ENCODE results near the gene ZBTB7C.

ZBTB7C gene

DNA sequence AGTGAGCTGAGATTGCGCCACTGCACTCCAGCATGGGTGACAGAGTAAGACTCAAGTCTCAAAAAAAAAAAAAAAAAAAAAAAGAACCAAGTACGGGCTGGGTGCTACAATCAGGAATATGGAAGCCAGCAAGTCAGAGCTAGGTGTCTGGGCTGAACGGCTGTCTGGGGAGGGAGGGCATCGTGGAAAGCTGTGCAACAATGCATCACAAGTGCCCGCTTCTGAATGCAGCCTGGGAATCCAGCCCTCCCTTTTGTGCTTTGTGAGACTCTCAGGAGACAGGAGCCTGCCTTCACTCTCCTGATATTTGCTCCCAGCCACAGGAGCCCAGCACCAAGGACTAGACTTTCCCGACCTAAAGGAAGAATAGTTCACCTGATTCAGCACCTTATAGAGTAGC, 353.8 kb downstream of the ZBTB7C start:
- peaks cover 5% of the 10 kb centered on the region; the same call in 1 of the 2 replicates for H3K4me1 ChIP-seq (ENCODE audit: control insufficient read depth, insufficient read depth, low read length)
- no peak overlapping the region for H3K27ac ChIP-seq (ENCODE audit: low read length)
- H3K9me3 ChIP-seq (ENCODE audit: control insufficient read depth, insufficient read depth, low read length) = no peaks in the 10 kb centered on the region
- H3K36me3 ChIP-seq (ENCODE audit: control insufficient read depth, insufficient read depth, low read length) = no peaks in the 10 kb centered on the region
- H3K27me3 ChIP-seq (ENCODE audit: control insufficient read depth, insufficient read depth, low read length) = no peaks in the 10 kb centered on the region
- DNase-seq (ENCODE audit: low read depth, low spot score) = no peak
- WGBS (ENCODE audit: insufficient coverage, insufficient read length) = no CpG with 5 or more reads among the region's 6 CpGs
- no peak overlapping the region for H3K4me3 ChIP-seq (ENCODE audit: low read length)

DNA sequence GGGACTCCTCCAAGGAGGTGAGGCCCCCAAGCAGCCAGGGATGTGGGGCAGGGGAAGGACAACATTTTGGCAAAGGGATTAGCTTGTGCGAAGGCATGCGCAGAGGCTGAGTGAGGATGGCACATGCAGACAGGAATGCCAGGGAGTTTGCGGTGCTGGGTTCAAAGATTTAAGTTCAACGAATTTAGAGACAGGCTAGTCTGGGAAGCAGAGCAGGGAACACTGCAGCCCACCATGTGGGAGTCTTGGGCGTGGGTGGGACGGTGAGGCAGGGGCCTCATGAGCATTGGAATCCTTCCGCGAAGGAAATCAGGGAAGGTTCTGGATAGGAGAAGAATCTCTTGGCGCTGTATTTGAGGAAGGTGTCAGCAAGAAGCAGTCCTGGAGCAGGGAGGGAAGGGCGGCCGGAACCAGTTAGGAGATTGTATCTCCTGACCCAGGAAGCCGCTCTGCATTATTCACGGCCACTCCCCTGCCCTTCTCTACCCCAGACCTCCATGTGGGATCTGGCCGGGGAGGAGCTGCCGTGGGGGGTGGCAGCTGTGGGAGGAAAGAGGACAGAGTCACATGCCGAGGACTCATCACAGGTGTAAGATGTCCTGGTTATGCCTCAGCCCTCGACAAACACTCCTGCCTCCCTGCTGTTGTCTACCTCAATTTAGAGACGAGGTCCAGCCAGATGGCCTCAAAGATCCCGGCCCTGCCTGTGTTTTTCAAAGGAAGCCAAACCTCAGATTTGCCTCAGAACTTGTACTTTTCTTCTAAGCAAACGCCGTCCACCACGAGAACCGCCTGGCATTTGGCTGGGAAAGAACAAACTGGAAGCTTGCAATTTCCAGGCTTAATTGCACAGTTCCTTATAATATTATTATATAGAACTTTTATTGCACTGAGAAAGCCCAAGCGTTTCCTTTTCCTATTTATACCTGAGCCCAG, 355.0 kb downstream of the ZBTB7C start:
- no peaks in the 10 kb centered on the region for H3K36me3 ChIP-seq (ENCODE audit: control insufficient read depth, insufficient read depth, low read length)
- no peak overlapping the region for H3K4me3 ChIP-seq (ENCODE audit: low read length)
- no peaks in the 10 kb centered on the region; the same call in 1 of the 2 replicates for H3K4me1 ChIP-seq (ENCODE audit: control insufficient read depth, insufficient read depth, low read length)
- H3K27me3 ChIP-seq (ENCODE audit: control insufficient read depth, insufficient read depth, low read length) = no peaks in the 10 kb centered on the region
- WGBS (ENCODE audit: insufficient coverage, insufficient read length) = no CpG with 5 or more reads among the region's 24 CpGs
- no peak overlapping the region for H3K27ac ChIP-seq (ENCODE audit: low read length)
- no peaks in the 10 kb centered on the region for H3K9me3 ChIP-seq (ENCODE audit: control insufficient read depth, insufficient read depth, low read length)
- DNase-seq (ENCODE audit: low read depth, low spot score) = no peak

DNA sequence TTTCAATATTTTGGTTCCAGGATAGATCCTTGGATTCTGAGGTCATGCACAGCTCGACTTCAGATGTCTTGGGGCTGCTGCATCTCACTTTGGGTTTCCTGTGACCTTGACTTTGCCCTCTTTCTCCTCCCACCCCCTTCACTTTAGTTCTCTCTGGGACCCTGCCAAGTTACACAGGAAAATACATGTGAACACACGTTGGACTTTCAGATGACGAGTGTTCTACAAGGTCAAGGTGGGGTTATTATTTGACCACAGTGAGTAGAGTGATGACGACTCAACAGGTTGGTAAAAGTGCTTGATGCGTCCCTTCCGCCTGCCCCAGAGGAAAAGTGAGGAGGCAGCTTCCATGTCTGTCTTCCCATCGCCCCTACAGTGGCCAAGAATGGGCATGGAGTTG, 356.3 kb downstream of the ZBTB7C start:
- Histone ChIP-seq H3K27me3 (ENCODE audit: control insufficient read depth, insufficient read depth, low read length) (no peaks in the 10 kb centered on the region), H3K4me3 (ENCODE audit: low read length) (no peak overlapping the region), H3K4me1 (ENCODE audit: control insufficient read depth, insufficient read depth, low read length) (no peaks in the 10 kb centered on the region), H3K27ac (ENCODE audit: low read length) (no peak overlapping the region), H3K36me3 (ENCODE audit: control insufficient read depth, insufficient read depth, low read length) (no peaks in the 10 kb centered on the region), H3K9me3 (ENCODE audit: control insufficient read depth, insufficient read depth, low read length) (no peaks in the 10 kb centered on the region)
- WGBS (ENCODE audit: insufficient coverage, insufficient read length) = no CpG with 5 or more reads among the region's 7 CpGs
- DNase-seq (ENCODE audit: low read depth, low spot score) = no peak

DNA sequence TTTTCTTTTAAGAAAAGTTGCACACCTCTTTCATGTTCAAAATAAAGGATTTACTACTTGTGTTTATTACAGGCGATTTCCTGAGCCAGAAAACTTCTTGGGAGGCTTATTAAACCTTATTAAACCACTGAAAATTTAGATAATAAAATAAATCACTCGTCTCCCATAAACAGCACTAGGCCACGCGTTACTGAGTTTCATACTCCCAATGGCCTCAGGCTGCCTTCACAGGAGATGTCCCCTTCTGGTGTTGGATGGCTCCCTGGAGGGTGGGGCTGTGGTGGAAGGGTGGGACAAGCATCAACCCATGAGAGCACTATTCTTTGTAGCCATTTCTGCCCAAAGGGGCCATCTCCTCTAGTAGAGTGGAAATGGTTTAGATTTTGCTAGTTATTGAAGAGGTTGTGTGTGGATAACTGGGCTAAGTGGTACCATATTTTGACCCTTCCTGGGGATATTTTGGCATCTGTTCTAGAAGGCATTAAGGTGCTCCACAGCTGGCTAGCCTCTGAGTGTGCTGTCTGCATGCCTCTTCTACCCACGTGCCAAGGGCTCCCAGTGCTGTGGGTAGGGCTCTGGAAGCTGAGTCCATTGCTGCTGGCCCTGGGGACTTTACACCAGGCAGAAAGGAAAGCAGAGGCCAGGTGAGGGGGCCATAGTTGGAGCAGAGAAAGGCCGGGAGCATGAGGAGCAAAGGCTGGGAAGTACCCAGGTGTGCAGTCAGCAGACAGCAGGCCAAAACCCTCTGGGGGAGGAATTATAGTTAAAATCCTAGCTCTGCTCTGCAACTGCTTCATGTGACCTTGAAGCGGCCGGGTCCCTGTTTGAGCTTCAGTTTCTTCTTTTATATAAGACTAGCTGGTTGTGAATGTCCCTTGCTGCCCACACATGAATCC, 357.0 kb downstream of the ZBTB7C start:
- Histone ChIP-seq H3K4me1 (ENCODE audit: control insufficient read depth, insufficient read depth, low read length) (no peaks in the 10 kb centered on the region), H3K4me3 (ENCODE audit: low read length) (no peak overlapping the region), H3K27ac (ENCODE audit: low read length) (no peak overlapping the region), H3K9me3 (ENCODE audit: control insufficient read depth, insufficient read depth, low read length) (no peaks in the 10 kb centered on the region), H3K36me3 (ENCODE audit: control insufficient read depth, insufficient read depth, low read length) (no peaks in the 10 kb centered on the region), H3K27me3 (ENCODE audit: control insufficient read depth, insufficient read depth, low read length) (no peaks in the 10 kb centered on the region)
- no peak for DNase-seq (ENCODE audit: low read depth, low spot score)
- no CpG with 5 or more reads among the region's 8 CpGs for WGBS (ENCODE audit: insufficient coverage, insufficient read length)

DNA sequence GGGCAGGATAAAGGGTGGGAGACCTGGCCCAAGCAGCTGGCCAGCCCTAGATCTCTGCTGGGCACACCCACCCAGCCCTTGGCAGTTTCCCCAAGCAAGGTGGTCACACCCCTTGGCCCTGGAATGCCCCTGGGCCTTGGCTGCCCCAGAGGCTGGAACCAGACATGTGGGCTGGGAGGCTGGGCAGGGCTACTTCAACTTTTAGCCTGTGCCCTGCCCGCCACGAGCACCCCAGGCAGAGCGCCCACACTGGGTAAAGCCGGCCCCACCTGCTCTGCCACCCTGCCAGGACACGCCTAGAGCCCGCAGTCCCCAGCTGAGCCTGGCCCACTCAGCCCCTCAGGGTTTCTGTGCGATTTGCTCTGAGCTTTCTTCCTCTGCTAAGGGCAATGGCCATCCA, 359.0 kb downstream of the ZBTB7C start:
- DNase-seq (ENCODE audit: low read depth, low spot score) = no peak
- H3K9me3 ChIP-seq (ENCODE audit: control insufficient read depth, insufficient read depth, low read length) = no peaks in the 10 kb centered on the region
- H3K36me3 ChIP-seq (ENCODE audit: control insufficient read depth, insufficient read depth, low read length) = no peaks in the 10 kb centered on the region
- no peaks in the 10 kb centered on the region for H3K27me3 ChIP-seq (ENCODE audit: control insufficient read depth, insufficient read depth, low read length)
- no CpG with 5 or more reads among the region's 7 CpGs for WGBS (ENCODE audit: insufficient coverage, insufficient read length)
- no peaks in the 10 kb centered on the region for H3K4me1 ChIP-seq (ENCODE audit: control insufficient read depth, insufficient read depth, low read length)
- no peak overlapping the region for H3K27ac ChIP-seq (ENCODE audit: low read length)
- no peak overlapping the region for H3K4me3 ChIP-seq (ENCODE audit: low read length)

DNA sequence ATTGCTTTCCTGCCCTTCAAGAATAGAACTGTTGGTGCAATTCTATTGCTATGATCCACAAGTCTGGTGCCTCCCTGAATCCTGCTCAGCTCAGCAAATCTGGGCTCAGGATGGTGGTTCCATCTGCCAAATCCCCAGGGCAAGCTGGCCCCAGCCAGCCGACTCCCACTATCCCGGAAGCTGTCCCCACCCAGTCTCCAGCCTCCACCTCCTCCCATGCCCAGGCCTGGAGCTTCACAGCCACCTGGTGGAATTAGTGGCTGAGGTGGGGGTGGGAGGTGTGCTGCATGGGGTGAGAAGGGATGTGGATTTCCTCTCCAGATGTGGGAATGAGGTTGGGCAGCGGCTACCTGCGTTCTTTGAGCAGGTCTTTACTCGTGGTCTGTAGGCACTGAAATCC, 359.4 kb downstream of the ZBTB7C start:
- H3K9me3 ChIP-seq (ENCODE audit: control insufficient read depth, insufficient read depth, low read length) = no peaks in the 10 kb centered on the region
- no CpG with 5 or more reads among the region's 5 CpGs for WGBS (ENCODE audit: insufficient coverage, insufficient read length)
- H3K4me3 ChIP-seq (ENCODE audit: low read length) = no peak overlapping the region
- no peak for DNase-seq (ENCODE audit: low read depth, low spot score)
- H3K4me1 ChIP-seq (ENCODE audit: control insufficient read depth, insufficient read depth, low read length) = no peaks in the 10 kb centered on the region
- no peaks in the 10 kb centered on the region for H3K27me3 ChIP-seq (ENCODE audit: control insufficient read depth, insufficient read depth, low read length)
- no peaks in the 10 kb centered on the region for H3K36me3 ChIP-seq (ENCODE audit: control insufficient read depth, insufficient read depth, low read length)
- H3K27ac ChIP-seq (ENCODE audit: low read length) = no peak overlapping the region

DNA sequence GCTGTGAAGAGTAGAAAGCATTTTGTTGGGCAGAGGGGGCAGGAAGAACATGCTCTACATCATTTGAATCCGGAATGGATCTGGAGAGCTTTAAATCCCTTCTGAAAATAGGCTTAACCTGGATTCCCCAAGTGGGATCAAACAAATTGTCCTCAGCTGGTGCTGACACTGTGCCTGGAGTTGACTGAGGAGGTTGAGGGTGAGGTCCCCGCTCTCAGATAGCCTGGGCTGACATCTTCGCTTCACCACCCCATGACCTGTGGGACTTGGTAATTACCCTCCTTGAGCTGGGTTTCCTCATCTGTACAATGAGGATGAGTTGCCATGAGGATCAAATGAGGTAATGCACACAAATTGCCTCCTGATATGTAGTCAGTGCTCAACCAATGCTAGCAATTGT, 360.9 kb downstream of the ZBTB7C start:
- no peaks in the 10 kb centered on the region for H3K36me3 ChIP-seq (ENCODE audit: control insufficient read depth, insufficient read depth, low read length)
- WGBS (ENCODE audit: insufficient coverage, insufficient read length) = no CpG with 5 or more reads among the region's 3 CpGs
- DNase-seq (ENCODE audit: low read depth, low spot score) = no peak
- no peaks in the 10 kb centered on the region for H3K4me1 ChIP-seq (ENCODE audit: control insufficient read depth, insufficient read depth, low read length)
- H3K27ac ChIP-seq (ENCODE audit: low read length) = no peak overlapping the region
- no peak overlapping the region for H3K4me3 ChIP-seq (ENCODE audit: low read length)
- H3K27me3 ChIP-seq (ENCODE audit: control insufficient read depth, insufficient read depth, low read length) = no peaks in the 10 kb centered on the region
- no peaks in the 10 kb centered on the region for H3K9me3 ChIP-seq (ENCODE audit: control insufficient read depth, insufficient read depth, low read length)

DNA sequence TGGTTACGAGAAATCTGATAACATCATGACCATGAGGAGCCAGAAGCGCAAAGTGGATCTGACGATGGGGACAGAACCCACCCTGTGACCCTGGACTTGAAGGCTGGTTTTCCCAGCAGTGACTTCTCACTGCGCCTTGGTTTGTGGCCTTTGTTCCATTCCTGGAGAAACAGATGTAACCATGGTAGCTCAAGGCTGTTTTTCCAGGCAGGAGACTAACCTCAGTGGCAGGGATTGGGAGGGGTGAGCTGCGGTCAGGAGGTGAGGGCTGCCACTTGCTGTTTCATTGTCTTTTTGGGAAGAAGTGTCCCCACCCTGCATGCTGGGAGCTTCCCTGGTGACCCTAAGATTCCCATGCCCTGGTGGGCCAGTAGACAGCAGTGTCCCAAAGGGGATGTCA, 362.3 kb downstream of the ZBTB7C start:
- H3K36me3 ChIP-seq (ENCODE audit: control insufficient read depth, insufficient read depth, low read length) = no peaks in the 10 kb centered on the region
- no peak overlapping the region for H3K4me3 ChIP-seq (ENCODE audit: low read length)
- H3K4me1 ChIP-seq (ENCODE audit: control insufficient read depth, insufficient read depth, low read length) = no peaks in the 10 kb centered on the region
- no peak overlapping the region for H3K27ac ChIP-seq (ENCODE audit: low read length)
- DNase-seq (ENCODE audit: low read depth, low spot score) = no peak
- no peaks in the 10 kb centered on the region for H3K27me3 ChIP-seq (ENCODE audit: control insufficient read depth, insufficient read depth, low read length)
- no peaks in the 10 kb centered on the region for H3K9me3 ChIP-seq (ENCODE audit: control insufficient read depth, insufficient read depth, low read length)
- no CpG with 5 or more reads among the region's 5 CpGs for WGBS (ENCODE audit: insufficient coverage, insufficient read length)

DNA sequence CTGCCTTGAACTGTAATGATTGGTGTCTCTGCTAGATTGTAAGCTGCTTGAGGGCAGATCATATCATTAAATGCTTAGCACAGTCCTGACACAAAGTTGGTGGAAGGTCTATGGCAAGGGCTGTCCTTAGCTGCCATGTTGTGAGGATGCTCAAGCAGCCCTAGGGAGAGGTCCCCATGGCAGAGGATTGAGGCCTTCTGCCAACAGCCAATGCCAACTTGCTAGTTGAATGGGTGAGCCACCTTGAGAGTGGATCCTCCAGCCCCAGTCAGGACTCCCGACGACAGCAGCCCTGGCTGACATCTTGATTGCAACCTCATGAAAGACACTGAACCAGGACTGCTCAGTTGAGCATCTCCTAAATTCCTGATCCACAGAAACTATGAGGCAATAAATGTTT, 363.4 kb downstream of the ZBTB7C start:
- Histone ChIP-seq H3K9me3 (ENCODE audit: control insufficient read depth, insufficient read depth, low read length) (no peaks in the 10 kb centered on the region), H3K4me3 (ENCODE audit: low read length) (no peak overlapping the region), H3K27me3 (ENCODE audit: control insufficient read depth, insufficient read depth, low read length) (no peaks in the 10 kb centered on the region), H3K4me1 (ENCODE audit: control insufficient read depth, insufficient read depth, low read length) (no peaks in the 10 kb centered on the region), H3K36me3 (ENCODE audit: control insufficient read depth, insufficient read depth, low read length) (no peaks in the 10 kb centered on the region), H3K27ac (ENCODE audit: low read length) (no peak overlapping the region)
- no peak for DNase-seq (ENCODE audit: low read depth, low spot score)
- no CpG with 5 or more reads among the region's 2 CpGs for WGBS (ENCODE audit: insufficient coverage, insufficient read length)

DNA sequence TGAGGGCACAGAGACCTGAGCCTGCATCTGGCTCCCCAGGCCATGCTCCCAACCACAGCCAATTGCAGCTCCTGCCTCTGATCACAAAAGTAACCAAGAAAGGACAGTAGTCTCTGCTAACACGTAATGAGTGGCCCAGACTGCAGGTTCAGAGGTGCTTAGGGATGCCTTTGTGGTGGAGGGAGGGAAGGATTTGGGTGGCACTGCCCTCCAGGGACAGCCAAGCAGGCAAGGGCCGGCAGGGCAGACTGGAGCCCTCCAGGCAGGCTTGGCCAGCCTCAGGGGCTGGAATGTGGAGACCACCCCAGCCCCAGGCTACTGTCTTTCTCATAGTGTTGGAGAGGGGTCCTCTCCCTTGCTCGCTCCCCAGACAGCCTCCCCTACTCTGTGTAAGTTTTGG, 364.2 kb downstream of the ZBTB7C start:
- H3K4me1 ChIP-seq (ENCODE audit: control insufficient read depth, insufficient read depth, low read length) = no peaks in the 10 kb centered on the region
- H3K4me3 ChIP-seq (ENCODE audit: low read length) = no peak overlapping the region
- no peak overlapping the region for H3K27ac ChIP-seq (ENCODE audit: low read length)
- no peak for DNase-seq (ENCODE audit: low read depth, low spot score)
- no peaks in the 10 kb centered on the region for H3K27me3 ChIP-seq (ENCODE audit: control insufficient read depth, insufficient read depth, low read length)
- H3K36me3 ChIP-seq (ENCODE audit: control insufficient read depth, insufficient read depth, low read length) = no peaks in the 10 kb centered on the region
- H3K9me3 ChIP-seq (ENCODE audit: control insufficient read depth, insufficient read depth, low read length) = no peaks in the 10 kb centered on the region
- WGBS (ENCODE audit: insufficient coverage, insufficient read length) = no CpG with 5 or more reads among the region's 3 CpGs

Data from iPS DF 6.9 (cell line).